ENCODE measurements around the gene RSPH10B2.
"Not testable (repeated sequence)": the region's sequence is repeated elsewhere in the genome, so short reads cannot be mapped to it uniquely, and the experiment has no call there.

- TF ChIP-seq CTCF (IDR thresholded peaks at IDR 0.05; ENCODE audit: insufficient read depth, low read length, poor library complexity, severe bottlenecking); EZH2phosphoT487 (conservative IDR thresholded peaks at IDR 0.05; ENCODE audit: low read length): not testable (repeated sequence)
Measured at GRCh38 chr7:6789353-6789752, 35.5 kb downstream of the RSPH10B2 start.
